HUES6 (cell line): Measurements from ENCODE around the gene OCRL.

Experiments
- H3K27ac ChIP-seq: 2 replicates; pipeline ENCODE4 v1.7.0; 2013; ENCODE audit warnings: low read depth, mild to moderate bottlenecking, low read length, inconsistent platforms
- H3K27me3 ChIP-seq: 2 replicates; pipeline ENCODE4 v1.6.1; 2013; ENCODE audit warnings: low read length; ENCODE audit not compliant: control insufficient read depth, insufficient read depth
- H3K36me3 ChIP-seq: 2 replicates; pipeline ENCODE4 v1.6.1; 2013; ENCODE audit warnings: low read length; ENCODE audit not compliant: control insufficient read depth, insufficient read depth
- H3K4me1 ChIP-seq: 2 replicates; pipeline ENCODE4 v1.6.1; 2013; ENCODE audit warnings: low read length; ENCODE audit not compliant: control insufficient read depth, insufficient read depth
- H3K4me3 ChIP-seq: 2 replicates; pipeline ENCODE4 v1.5.1; 2013; ENCODE audit warnings: low read depth, low read length
- H3K9ac ChIP-seq: one replicate; pipeline ENCODE4 v1.6.1; 2013; ENCODE audit warnings: mild to moderate bottlenecking, low read length
- H3K9me3 ChIP-seq: 2 replicates; pipeline ENCODE4 v1.6.1; 2013; ENCODE audit warnings: low read depth, low read length; ENCODE audit not compliant: control insufficient read depth, insufficient read depth

Gene OCRL

GRCh38 chrX:129540068-129540653 lies at the start of gene OCRL:
OCRL (plus strand) TSS chrX:129540259; CDS start chrX:129540440, 181 bp downstream.
- no peaks in the 10 kb centered on the region for H3K9me3 ChIP-seq
- peak within 1 kb of the TSS; percentile 93; the same call in 1 of the 2 replicates for H3K27ac ChIP-seq
- H3K27me3 ChIP-seq = peaks cover 2% of the 10 kb centered on the region; the same call in 1 of the 2 replicates
- H3K4me1 ChIP-seq = peaks cover 6% of the 10 kb centered on the region; the same call in 1 of the 2 replicates
- H3K4me3 ChIP-seq = peak within 1 kb of the TSS; percentile 98
- peak within 1 kb of the TSS; percentile 92 for H3K9ac ChIP-seq
- H3K36me3 ChIP-seq = peaks cover 13% of the 10 kb centered on the region

GRCh38 chrX:129490330-129490729 lies 49.7 kb upstream of the OCRL start:
- Histone ChIP-seq H3K9me3 (no peaks in the 10 kb centered on the region), H3K27me3 (no peaks in the 10 kb centered on the region; the same call in 1 of the 2 replicates), H3K9ac (no peak overlapping the region), H3K4me1 (no peaks in the 10 kb centered on the region), H3K27ac (no peak overlapping the region), H3K4me3 (no peak overlapping the region), H3K36me3 (peaks cover 100% of the 10 kb centered on the region)

- no peak overlapping the region for H3K9ac ChIP-seq
- H3K27ac ChIP-seq = no peak overlapping the region; the same call in 1 of the 2 replicates
- H3K27me3 ChIP-seq = no peaks in the 10 kb centered on the region; the same call in 1 of the 2 replicates
- H3K4me1 ChIP-seq = no peaks in the 10 kb centered on the region
- H3K4me3 ChIP-seq = no peak overlapping the region
- H3K36me3 ChIP-seq = peaks cover 100% of the 10 kb centered on the region
- no peaks in the 10 kb centered on the region for H3K9me3 ChIP-seq
Observed at GRCh38 chrX:129493643-129494042, 46.4 kb upstream of the OCRL start.

- Histone ChIP-seq H3K36me3 (peaks cover 100% of the 10 kb centered on the region), H3K27me3 (no peaks in the 10 kb centered on the region), H3K4me3 (no peak overlapping the region), H3K4me1 (no peaks in the 10 kb centered on the region), H3K9me3 (no peaks in the 10 kb centered on the region), H3K27ac (no peak overlapping the region), H3K9ac (no peak overlapping the region)
Observed at GRCh38 chrX:129494887-129495286, 45.2 kb upstream of the OCRL start.

- no peaks in the 10 kb centered on the region for H3K4me1 ChIP-seq
- no peaks in the 10 kb centered on the region for H3K27me3 ChIP-seq
- no peak overlapping the region for H3K4me3 ChIP-seq
- peaks cover 98% of the 10 kb centered on the region for H3K36me3 ChIP-seq
- no peak overlapping the region for H3K27ac ChIP-seq
- no peaks in the 10 kb centered on the region for H3K9me3 ChIP-seq
- no peak overlapping the region for H3K9ac ChIP-seq
Observed at GRCh38 chrX:129495900-129496299, 44.2 kb upstream of the OCRL start.

- Histone ChIP-seq H3K27ac (no peak overlapping the region), H3K9ac (no peak overlapping the region), H3K4me3 (no peak overlapping the region), H3K4me1 (no peaks in the 10 kb centered on the region), H3K27me3 (no peaks in the 10 kb centered on the region), H3K36me3 (peaks cover 95% of the 10 kb centered on the region), H3K9me3 (no peaks in the 10 kb centered on the region)
Observed at GRCh38 chrX:129496625-129497024, 43.4 kb upstream of the OCRL start.

GRCh38 chrX:129497146-129497843 lies 42.8 kb upstream of the OCRL start:
- no peak overlapping the region for H3K4me3 ChIP-seq
- H3K9ac ChIP-seq = no peak overlapping the region
- peaks cover 95% of the 10 kb centered on the region for H3K36me3 ChIP-seq
- no peaks in the 10 kb centered on the region for H3K27me3 ChIP-seq
- no peak overlapping the region for H3K27ac ChIP-seq
- no peaks in the 10 kb centered on the region for H3K9me3 ChIP-seq
- H3K4me1 ChIP-seq = no peaks in the 10 kb centered on the region

- Histone ChIP-seq H3K27me3 (no peaks in the 10 kb centered on the region), H3K4me1 (no peaks in the 10 kb centered on the region), H3K36me3 (peaks cover 87% of the 10 kb centered on the region), H3K4me3 (no peak overlapping the region), H3K27ac (no peak overlapping the region), H3K9me3 (no peaks in the 10 kb centered on the region), H3K9ac (no peak overlapping the region)
Observed at GRCh38 chrX:129510331-129510730, 29.7 kb upstream of the OCRL start.

GRCh38 chrX:129511689-129512088 lies 28.4 kb upstream of the OCRL start:
- H3K4me1 ChIP-seq = no peaks in the 10 kb centered on the region
- H3K9me3 ChIP-seq = no peaks in the 10 kb centered on the region
- no peak overlapping the region for H3K9ac ChIP-seq
- H3K27me3 ChIP-seq = no peaks in the 10 kb centered on the region; the same call in 1 of the 2 replicates
- H3K4me3 ChIP-seq = no peak overlapping the region
- no peak overlapping the region for H3K27ac ChIP-seq
- peaks cover 87% of the 10 kb centered on the region for H3K36me3 ChIP-seq

GRCh38 chrX:129512409-129512808 lies 27.6 kb upstream of the OCRL start:
- Histone ChIP-seq H3K4me1 (no peaks in the 10 kb centered on the region), H3K27me3 (no peaks in the 10 kb centered on the region; the same call in 1 of the 2 replicates), H3K36me3 (peaks cover 80% of the 10 kb centered on the region), H3K9me3 (no peaks in the 10 kb centered on the region), H3K9ac (no peak overlapping the region), H3K4me3 (no peak overlapping the region), H3K27ac (no peak overlapping the region)

- Histone ChIP-seq H3K4me1 (no peaks in the 10 kb centered on the region), H3K27me3 (no peaks in the 10 kb centered on the region; the same call in 1 of the 2 replicates), H3K4me3 (no peak overlapping the region), H3K9me3 (no peaks in the 10 kb centered on the region), H3K9ac (no peak overlapping the region), H3K36me3 (peaks cover 44% of the 10 kb centered on the region), H3K27ac (no peak overlapping the region)
Observed at GRCh38 chrX:129516402-129516801, 23.7 kb upstream of the OCRL start.
